GM19043 (cell line): ENCODE measurements around the gene CCL4L2.
"Not testable (repeated sequence)": the region's sequence is repeated elsewhere in the genome, so short reads cannot be mapped to it uniquely, and the experiment has no call there.

Experiments
- ATAC-seq: cut with Tn5 transposase; IDR thresholded peaks from one replicate; pipeline ENCODE4 v1.9.1; 2021; ENCODE audit warnings: low read depth; ENCODE audit not compliant: unreplicated experiment

The CCL4L2 gene

GRCh38 chr17:36194832-36195433 lies 15.9 kb upstream of the CCL4L2 start:
- not testable (repeated sequence) for ATAC-seq

- ATAC-seq = no peak
Observed at GRCh38 chr17:36195434-36196130, 15.3 kb upstream of the CCL4L2 start.

- ATAC-seq = no peak
Observed at GRCh38 chr17:36196131-36196486, 14.8 kb upstream of the CCL4L2 start.

GRCh38 chr17:36197387-36197703 lies 13.5 kb upstream of the CCL4L2 start:
- ATAC-seq = no peak

GRCh38 chr17:36198831-36199465 lies 11.9 kb upstream of the CCL4L2 start:
- no peak for ATAC-seq

GRCh38 chr17:36201102-36201501 lies 9.8 kb upstream of the CCL4L2 start:
- not testable (repeated sequence) for ATAC-seq

GRCh38 chr17:36201506-36201905 lies 9.4 kb upstream of the CCL4L2 start:
- not testable (repeated sequence) for ATAC-seq

GRCh38 chr17:36203335-36203734 lies 7.5 kb upstream of the CCL4L2 start:
- no peak for ATAC-seq

GRCh38 chr17:36204724-36205500 lies 6.0 kb upstream of the CCL4L2 start:
- ATAC-seq = no peak

- ATAC-seq = no peak
Observed at GRCh38 chr17:36205637-36206485, 5.0 kb upstream of the CCL4L2 start.

- ATAC-seq = not testable (repeated sequence)
Observed at GRCh38 chr17:36206486-36206821, 4.4 kb upstream of the CCL4L2 start.

GRCh38 chr17:36207383-36207782 lies 3.5 kb upstream of the CCL4L2 start:
- ATAC-seq = not testable (repeated sequence)

GRCh38 chr17:36209575-36209974 lies 1.3 kb upstream of the CCL4L2 start:
- no peak for ATAC-seq

GRCh38 chr17:36211484-36212271 lies 815 bp downstream of the CCL4L2 start:
- not testable (repeated sequence) for ATAC-seq

GRCh38 chr17:36212272-36212605 lies 1.4 kb downstream of the CCL4L2 start:
- no peak for ATAC-seq

GRCh38 chr17:36212966-36213365 lies 2.1 kb downstream of the CCL4L2 start:
- ATAC-seq = no peak

GRCh38 chr17:36213695-36214094 lies 2.8 kb downstream of the CCL4L2 start:
- no peak for ATAC-seq

- no peak for ATAC-seq
Observed at GRCh38 chr17:36214918-36215317, 4.1 kb downstream of the CCL4L2 start.

- ATAC-seq = not testable (repeated sequence)
Observed at GRCh38 chr17:36215406-36216308, 4.8 kb downstream of the CCL4L2 start.
